Measurements from ENCODE around the gene DDX54. TPM values are rescaled to one million over a fixed set of nuclear protein-coding genes. Genes with fewer than 3 reads are reported as not detected.

Gene DDX54
- total and polyA plus RNA-seq, 4 donors, result 17.9 to 75.3 (median 51.9) TPM

DNA sequence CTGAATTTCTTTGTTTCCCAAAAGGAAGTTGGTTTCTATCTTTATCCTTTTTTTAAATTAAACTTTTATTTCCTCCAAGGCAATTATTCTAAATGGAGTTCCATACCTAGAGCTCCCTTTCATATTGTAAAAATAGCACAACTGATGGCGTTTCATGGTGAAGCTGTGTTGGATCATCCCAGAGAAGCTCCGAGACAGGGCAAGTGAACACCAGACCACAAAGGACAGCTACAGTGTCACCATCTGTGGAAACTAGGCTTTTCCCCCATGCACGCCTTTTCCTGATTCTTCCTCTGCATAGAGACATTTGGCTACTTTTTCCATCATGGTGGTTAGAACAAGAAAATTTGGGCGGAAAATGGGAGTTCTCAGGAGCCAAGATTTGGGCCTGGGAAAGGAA, 48.7 kb upstream of the DDX54 start:
- Histone ChIP-seq H3K36me3 (ENCODE audit: control insufficient read depth in 4 of 4, insufficient read depth in 4 of 4, low read length in 4 of 4) (peaks cover 0 to 23% (median 17%) of the 10 kb centered on the region in 4 donors), H3K27ac (ENCODE audit: low read depth in 1 of 2, low read length in 1 of 2) (peak overlapping the region in 1 of 2 donors; percentile 92), H3K9ac (ENCODE audit: insufficient read depth in 1 of 2, low read length in 2 of 2) (no peak overlapping the region), H3K27me3 (ENCODE audit: control insufficient read depth in 3 of 3, insufficient read depth in 3 of 3, low read length in 2 of 3) (no peaks in the 10 kb centered on the region), H3K4me3 (no peak overlapping the region), H3K4me1 (ENCODE audit: control insufficient read depth in 5 of 5, insufficient read depth in 5 of 5, low read length in 5 of 5) (peaks cover 0 to 30% (median 4%) of the 10 kb centered on the region in 5 donors), H3K9me3 (ENCODE audit: control insufficient read depth in 4 of 4, insufficient read depth in 3 of 4, low read length in 3 of 4) (no peaks in the 10 kb centered on the region)
- TF ChIP-seq, protein P1, sequence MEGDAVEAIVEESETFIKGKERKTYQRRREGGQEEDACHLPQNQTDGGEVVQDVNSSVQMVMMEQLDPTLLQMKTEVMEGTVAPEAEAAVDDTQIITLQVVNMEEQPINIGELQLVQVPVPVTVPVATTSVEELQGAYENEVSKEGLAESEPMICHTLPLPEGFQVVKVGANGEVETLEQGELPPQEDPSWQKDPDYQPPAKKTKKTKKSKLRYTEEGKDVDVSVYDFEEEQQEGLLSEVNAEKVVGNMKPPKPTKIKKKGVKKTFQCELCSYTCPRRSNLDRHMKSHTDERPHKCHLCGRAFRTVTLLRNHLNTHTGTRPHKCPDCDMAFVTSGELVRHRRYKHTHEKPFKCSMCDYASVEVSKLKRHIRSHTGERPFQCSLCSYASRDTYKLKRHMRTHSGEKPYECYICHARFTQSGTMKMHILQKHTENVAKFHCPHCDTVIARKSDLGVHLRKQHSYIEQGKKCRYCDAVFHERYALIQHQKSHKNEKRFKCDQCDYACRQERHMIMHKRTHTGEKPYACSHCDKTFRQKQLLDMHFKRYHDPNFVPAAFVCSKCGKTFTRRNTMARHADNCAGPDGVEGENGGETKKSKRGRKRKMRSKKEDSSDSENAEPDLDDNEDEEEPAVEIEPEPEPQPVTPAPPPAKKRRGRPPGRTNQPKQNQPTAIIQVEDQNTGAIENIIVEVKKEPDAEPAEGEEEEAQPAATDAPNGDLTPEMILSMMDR (IDR thresholded peaks at IDR 0.05; ENCODE audit: control extremely low read depth, extremely low read depth), result no peak
- no peak for DNase-seq
- WGBS, 2 donors, result 87 to 90% methylated on average over 4 of the region's 4 CpGs
- ATAC-seq (ENCODE audit: insufficient read depth, low FRiP score), result no peak

DNA sequence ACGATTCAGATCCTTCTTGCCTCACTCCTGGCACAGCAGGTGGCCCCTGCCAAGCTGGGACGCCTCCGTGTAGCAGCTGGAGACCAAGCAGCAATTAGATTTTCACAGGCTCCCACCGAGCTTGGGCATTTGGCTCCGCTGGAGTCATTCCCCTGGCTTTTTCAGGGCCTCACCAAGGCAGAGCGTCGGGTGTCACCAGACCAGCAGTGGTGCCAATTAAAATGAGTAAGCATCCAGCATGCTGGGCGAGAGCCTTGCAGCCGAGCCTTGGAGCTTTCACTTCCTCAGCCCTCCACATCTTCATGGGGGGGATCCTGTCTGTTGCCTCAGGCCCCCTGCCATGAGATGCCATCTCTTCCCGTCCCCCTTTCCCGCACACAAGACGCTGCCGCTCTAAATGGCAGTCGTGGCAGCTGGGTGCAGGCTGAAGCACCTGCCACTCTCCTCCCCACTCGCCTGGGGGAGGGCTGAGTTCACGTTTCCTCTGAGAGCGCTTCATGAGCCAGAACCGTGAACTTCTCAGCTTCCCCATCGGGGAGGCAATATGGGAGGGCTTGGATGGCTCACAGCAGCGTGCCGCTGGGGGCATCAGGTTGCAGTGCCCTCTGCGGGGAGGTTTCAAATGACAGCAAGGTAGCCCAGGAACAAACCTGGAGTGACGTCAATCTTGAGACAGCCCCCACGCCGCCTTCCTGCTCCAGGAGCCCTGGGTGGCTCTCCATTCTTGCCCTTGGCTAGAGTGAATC, 47.7 kb upstream of the DDX54 start:
- H3K4me3 ChIP-seq, result no peak overlapping the region
- H3K4me1 ChIP-seq (ENCODE audit: control insufficient read depth in 5 of 5, insufficient read depth in 5 of 5, low read length in 5 of 5), result peaks cover 0 to 31% (median 4%) of the 10 kb centered on the region in 5 donors
- TF ChIP-seq, protein P1 (IDR thresholded peaks at IDR 0.05; ENCODE audit: control extremely low read depth, extremely low read depth), result no peak
- H3K27ac ChIP-seq (ENCODE audit: low read depth in 1 of 2, low read length in 1 of 2), result peak overlapping the region; percentile 40 to 92
- no peaks in the 10 kb centered on the region for H3K9me3 ChIP-seq (ENCODE audit: control insufficient read depth in 4 of 4, insufficient read depth in 3 of 4, low read length in 3 of 4)
- DNase-seq (no peak), ATAC-seq (ENCODE audit: insufficient read depth, low FRiP score) (no peak)
- no peaks in the 10 kb centered on the region for H3K27me3 ChIP-seq (ENCODE audit: control insufficient read depth in 3 of 3, insufficient read depth in 3 of 3, low read length in 2 of 3)
- peaks cover 0 to 27% (median 22%) of the 10 kb centered on the region in 4 donors for H3K36me3 ChIP-seq (ENCODE audit: control insufficient read depth in 4 of 4, insufficient read depth in 4 of 4, low read length in 4 of 4)
- H3K9ac ChIP-seq (ENCODE audit: insufficient read depth in 1 of 2, low read length in 2 of 2), result no peak overlapping the region
- 37 to 65% methylated on average over 25 of the region's 25 CpGs for WGBS, 2 donors

DNA sequence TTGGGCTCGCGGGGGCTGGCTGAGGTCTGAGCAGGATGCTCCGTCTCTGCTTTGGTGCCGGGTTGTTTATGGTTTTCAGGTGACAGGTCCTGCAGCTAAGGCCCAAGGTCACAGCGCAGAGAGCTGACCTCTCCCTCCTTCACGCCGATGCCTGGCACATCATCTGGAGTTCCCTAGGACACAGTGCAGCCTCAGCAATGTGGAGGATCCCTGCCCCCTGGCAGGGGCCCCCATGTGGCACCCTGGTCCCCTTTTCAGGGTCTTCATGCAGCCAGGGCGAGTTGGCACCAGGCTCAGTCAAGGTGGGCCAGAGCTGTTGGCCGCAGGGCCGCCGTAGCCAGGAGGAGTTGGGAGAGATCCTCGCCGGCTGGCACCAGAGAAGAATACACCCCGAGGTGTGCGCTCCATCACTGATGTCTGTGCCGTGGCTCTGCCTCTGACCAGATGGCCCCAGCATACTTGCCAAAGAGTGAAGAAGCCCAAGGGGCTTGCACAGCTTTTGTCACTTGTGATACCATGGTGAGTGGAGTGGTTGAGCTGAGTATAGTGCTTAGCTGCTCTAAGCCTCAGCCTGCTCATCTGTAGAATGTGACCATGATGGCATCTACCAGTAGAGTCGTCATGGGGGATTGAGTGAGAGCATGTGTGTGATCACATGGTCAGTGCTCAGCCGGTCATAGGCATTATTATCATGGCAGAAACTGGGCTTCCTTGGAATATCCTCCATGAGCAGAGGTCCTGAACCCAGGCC, 47.0 kb upstream of the DDX54 start:
- no peak for DNase-seq
- no peaks in the 10 kb centered on the region for H3K27me3 ChIP-seq (ENCODE audit: control insufficient read depth in 3 of 3, insufficient read depth in 3 of 3, low read length in 2 of 3)
- no peak overlapping the region for H3K9ac ChIP-seq (ENCODE audit: insufficient read depth in 1 of 2, low read length in 2 of 2)
- no peak for ATAC-seq (ENCODE audit: insufficient read depth, low FRiP score)
- peaks cover 0 to 33% (median 24%) of the 10 kb centered on the region in 4 donors for H3K36me3 ChIP-seq (ENCODE audit: control insufficient read depth in 4 of 4, insufficient read depth in 4 of 4, low read length in 4 of 4)
- WGBS, 2 donors, result 93 to 94% methylated on average over 18 of the region's 18 CpGs
- no peak overlapping the region for H3K4me3 ChIP-seq
- TF ChIP-seq, protein P1 (IDR thresholded peaks at IDR 0.05; ENCODE audit: control extremely low read depth, extremely low read depth), result no peak
- H3K27ac ChIP-seq (ENCODE audit: low read depth in 1 of 2, low read length in 1 of 2), result peak overlapping the region; percentile 37 to 92
- H3K4me1 ChIP-seq (ENCODE audit: control insufficient read depth in 5 of 5, insufficient read depth in 5 of 5, low read length in 5 of 5), result peaks cover 0 to 28% (median 4%) of the 10 kb centered on the region in 5 donors
- no peaks in the 10 kb centered on the region for H3K9me3 ChIP-seq (ENCODE audit: control insufficient read depth in 4 of 4, insufficient read depth in 3 of 4, low read length in 3 of 4)

Measured in lung (tissue), 12 donors.